Brain microvascular endothelial cell (primary cell): ENCODE data around the gene LRRC2.

ENCODE experiments used
- DNase-seq: peaks from one replicate; pipeline ENCODE4 v3.0.0-alpha.2; 2020
- H3K27ac ChIP-seq: fragments of 250-450 bp; sonication (Bioruptor Pico); 2 replicates; pipeline ENCODE4 v1.5.1; 2020; ENCODE audit warnings: mild to moderate bottlenecking, moderate library complexity
- H3K27me3 ChIP-seq: fragments of 250-450 bp; sonication (Bioruptor Pico); replicated peaks from 2 replicates; pipeline ENCODE4 v1.5.1; 2020; ENCODE audit warnings: mild to moderate bottlenecking
- H3K36me3 ChIP-seq: fragments of 250-450 bp; sonication (Bioruptor Pico); replicated peaks from 2 replicates; pipeline ENCODE4 v1.5.1; 2020; ENCODE audit warnings: mild to moderate bottlenecking
- H3K4me3 ChIP-seq: 2 replicates; pipeline ENCODE4 v1.5.1; 2011; ENCODE audit warnings: low read depth, mild to moderate bottlenecking, control low read depth, low read length, moderate library complexity
- in situ Hi-C: cut with HindIII; loops from 2 replicates; pipeline ENCODE4 v1.10.0; 2017; ENCODE audit warnings: low sequenced_read_pairs, low pct_ligation_motif_present
- TF ChIP-seq, protein P1 (sequence below): IDR thresholded peaks from 2 replicates; pipeline ENCODE4 v1.5.1; 2011; ENCODE audit warnings: low read depth, mild to moderate bottlenecking, moderate library complexity, low read length, control low read depth, inconsistent platforms; ENCODE audit errors: missing control alignments

LRRC2 gene, protein sequence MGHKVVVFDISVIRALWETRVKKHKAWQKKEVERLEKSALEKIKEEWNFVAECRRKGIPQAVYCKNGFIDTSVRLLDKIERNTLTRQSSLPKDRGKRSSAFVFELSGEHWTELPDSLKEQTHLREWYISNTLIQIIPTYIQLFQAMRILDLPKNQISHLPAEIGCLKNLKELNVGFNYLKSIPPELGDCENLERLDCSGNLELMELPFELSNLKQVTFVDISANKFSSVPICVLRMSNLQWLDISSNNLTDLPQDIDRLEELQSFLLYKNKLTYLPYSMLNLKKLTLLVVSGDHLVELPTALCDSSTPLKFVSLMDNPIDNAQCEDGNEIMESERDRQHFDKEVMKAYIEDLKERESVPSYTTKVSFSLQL

GRCh38 chr3:46566040-46566641 lies at the start of gene LRRC2:
Gene LRRC2 (minus strand): TSS chr3:46566302. CDS start chr3:46551591, 14,711 bp downstream.
- peak within 1 kb of the TSS; percentile 44 for H3K27ac ChIP-seq
- in situ Hi-C loops = no loop called here
- DNase-seq = peak; percentile 67
- TF ChIP-seq, protein P1, sequence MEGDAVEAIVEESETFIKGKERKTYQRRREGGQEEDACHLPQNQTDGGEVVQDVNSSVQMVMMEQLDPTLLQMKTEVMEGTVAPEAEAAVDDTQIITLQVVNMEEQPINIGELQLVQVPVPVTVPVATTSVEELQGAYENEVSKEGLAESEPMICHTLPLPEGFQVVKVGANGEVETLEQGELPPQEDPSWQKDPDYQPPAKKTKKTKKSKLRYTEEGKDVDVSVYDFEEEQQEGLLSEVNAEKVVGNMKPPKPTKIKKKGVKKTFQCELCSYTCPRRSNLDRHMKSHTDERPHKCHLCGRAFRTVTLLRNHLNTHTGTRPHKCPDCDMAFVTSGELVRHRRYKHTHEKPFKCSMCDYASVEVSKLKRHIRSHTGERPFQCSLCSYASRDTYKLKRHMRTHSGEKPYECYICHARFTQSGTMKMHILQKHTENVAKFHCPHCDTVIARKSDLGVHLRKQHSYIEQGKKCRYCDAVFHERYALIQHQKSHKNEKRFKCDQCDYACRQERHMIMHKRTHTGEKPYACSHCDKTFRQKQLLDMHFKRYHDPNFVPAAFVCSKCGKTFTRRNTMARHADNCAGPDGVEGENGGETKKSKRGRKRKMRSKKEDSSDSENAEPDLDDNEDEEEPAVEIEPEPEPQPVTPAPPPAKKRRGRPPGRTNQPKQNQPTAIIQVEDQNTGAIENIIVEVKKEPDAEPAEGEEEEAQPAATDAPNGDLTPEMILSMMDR = no peak
- peak within 1 kb of the TSS; percentile 60 for H3K4me3 ChIP-seq
- no peaks in the 10 kb centered on the region for H3K27me3 ChIP-seq
- no peaks in the 10 kb centered on the region for H3K36me3 ChIP-seq

DNA sequence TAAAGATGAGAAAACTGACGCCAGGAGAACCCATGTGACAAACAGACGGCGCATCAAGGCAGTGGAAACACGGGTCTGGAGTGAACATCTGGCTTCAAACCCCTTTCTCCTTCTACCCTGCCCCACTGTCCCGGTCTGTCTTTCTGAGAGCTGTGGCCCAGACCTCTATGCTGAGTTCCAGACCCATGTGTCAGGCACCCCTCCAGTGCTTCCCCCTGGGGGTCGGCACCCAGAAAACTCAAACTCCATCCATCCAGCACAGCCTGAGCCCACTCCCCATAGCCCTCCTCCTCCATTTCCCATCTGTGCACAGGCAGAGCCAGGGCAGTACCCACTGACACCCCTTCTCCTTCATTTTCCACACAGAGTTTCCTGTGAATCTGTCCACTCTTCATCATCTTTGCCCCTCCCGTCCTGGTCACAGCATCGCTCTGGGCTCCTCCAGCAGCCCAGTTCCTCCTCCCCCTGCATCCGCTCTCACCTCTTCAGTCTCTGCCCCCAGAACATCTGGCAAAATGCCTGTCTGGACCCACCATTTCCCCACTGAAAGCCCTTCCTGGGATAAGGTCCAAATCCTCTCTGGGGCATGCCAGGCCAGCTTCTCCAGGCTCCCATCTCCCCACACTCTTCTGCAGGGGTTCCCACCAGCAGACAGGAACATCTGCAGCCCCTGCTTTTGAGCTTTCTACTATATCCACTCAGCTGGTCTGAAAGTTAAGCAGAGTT lies 49.1 kb upstream of the LRRC2 start:
- DNase-seq = no peak
- Histone ChIP-seq H3K27me3 (peaks cover 4% of the 10 kb centered on the region), H3K27ac (no peak overlapping the region), H3K36me3 (no peaks in the 10 kb centered on the region), H3K4me3 (no peak overlapping the region)
- in situ Hi-C loops = no loop called here
- TF ChIP-seq, protein P1 = no peak

GRCh38 chr3:46614431-46614830 lies 48.3 kb upstream of the LRRC2 start:
- TF ChIP-seq, protein P1 = no peak
- DNase-seq = no peak
- in situ Hi-C loops = no loop called here
- Histone ChIP-seq H3K27ac (no peak overlapping the region), H3K27me3 (peaks cover 4% of the 10 kb centered on the region), H3K36me3 (no peaks in the 10 kb centered on the region), H3K4me3 (no peak overlapping the region)

DNA sequence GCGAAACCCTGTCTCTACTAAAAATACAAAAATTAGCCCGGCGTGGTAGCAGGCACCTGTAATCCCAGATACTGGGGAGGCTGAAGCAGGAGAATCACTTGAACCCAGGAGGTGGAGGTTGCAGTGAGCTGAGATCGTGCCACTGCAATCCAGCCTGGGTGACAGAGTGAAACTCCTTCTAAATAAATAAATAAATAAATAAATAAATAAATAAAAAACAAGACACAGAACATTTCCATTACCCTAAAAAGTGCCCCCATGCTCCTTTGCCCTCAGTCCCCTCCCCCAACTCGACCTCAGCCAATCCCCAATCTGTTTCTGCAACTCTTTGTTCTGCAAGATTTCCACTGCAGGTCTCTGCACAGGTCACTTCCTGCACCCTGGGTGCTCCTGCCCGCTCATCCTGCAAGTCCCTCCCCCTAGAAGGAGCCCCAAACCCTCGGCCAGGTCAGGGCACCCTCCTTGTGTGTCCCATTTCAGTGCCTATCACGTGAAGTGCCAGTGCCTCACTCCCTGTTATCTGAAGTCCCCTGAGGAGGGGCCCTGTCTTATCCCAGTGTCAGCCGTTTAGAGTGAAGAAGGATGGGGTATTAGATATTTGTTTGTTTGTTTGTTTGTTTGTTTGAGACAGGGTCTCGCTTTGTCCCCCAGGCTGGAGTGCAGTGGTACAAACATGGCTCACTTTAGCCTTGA lies 47.4 kb upstream of the LRRC2 start:
- Histone ChIP-seq H3K27ac (no peak overlapping the region), H3K36me3 (no peaks in the 10 kb centered on the region), H3K27me3 (peaks cover 4% of the 10 kb centered on the region), H3K4me3 (no peak overlapping the region)
- TF ChIP-seq, protein P1 = no peak
- in situ Hi-C loops = no loop called here
- DNase-seq = no peak

GRCh38 chr3:46612324-46612723 lies 46.2 kb upstream of the LRRC2 start, which contains the start of gene FAM240A:
Gene FAM240A (plus strand): TSS chr3:46612525. CDS start chr3:46612684, 159 bp downstream.
- TF ChIP-seq, protein P1 = no peak
- Histone ChIP-seq H3K36me3 (no peaks in the 10 kb centered on the region), H3K4me3 (no peak within 1 kb of the TSS), H3K27me3 (peaks cover 4% of the 10 kb centered on the region), H3K27ac (no peak within 1 kb of the TSS)
- no peak for DNase-seq
- in situ Hi-C loops = no loop called here
